WTC11 (cell line): ENCODE data around the gene PAPLN. TPM values are rescaled to one million over a fixed set of nuclear protein-coding genes. Genes with fewer than 3 reads are reported as not detected.

Source experiments
- ATAC-seq: fragments of 200-7000 bp; cut with Tn5 transposase; 2 replicates; pipeline ENCODE4 v1.10.0; 2021; ENCODE audit warnings: mild to moderate bottlenecking, moderate library complexity
- CTCF ChIA-PET: fragments of 300-600 bp; sonication (Branson Sonifier 250); formaldehyde crosslinking; loops from one replicate; lab custom pipeline; 2021; ENCODE audit warnings: antibody characterized with exemption; lab: Charles Lee
- POLR2A ChIA-PET: fragments of 350-600 bp; sonication (Branson Sonifier 250); formaldehyde crosslinking; loops from one replicate; lab custom pipeline; 2021; ENCODE audit warnings: antibody characterized with exemption; lab: Charles Lee
- DNase-seq: peaks from one replicate; pipeline ENCODE4 v3.0.0; 2021; ENCODE audit warnings: low spot score
- H3K27ac Mint-ChIP-seq: 2 replicates; pipeline ENCODE4 v1.8.0; 2021; ENCODE audit warnings: mixed read lengths
- H3K27me3 Mint-ChIP-seq: 2 replicates; pipeline ENCODE4 v1.8.0; 2021; ENCODE audit warnings: low read depth, mild to moderate bottlenecking, moderate library complexity, mixed read lengths
- H3K36me3 Mint-ChIP-seq: 2 replicates; pipeline ENCODE4 v1.8.0; 2021; ENCODE audit warnings: mixed read lengths
- H3K4me1 Mint-ChIP-seq: 2 replicates; pipeline ENCODE4 v1.8.0; 2022; ENCODE audit warnings: mixed read lengths
- H3K4me3 Mint-ChIP-seq: 2 replicates; pipeline ENCODE4 v1.8.0; 2021; ENCODE audit warnings: mild to moderate bottlenecking, moderate library complexity, mixed read lengths
- H3K9me3 Mint-ChIP-seq: 2 replicates; pipeline ENCODE4 v1.8.0; 2021; ENCODE audit warnings: mixed read lengths
- CREB1 ChIP-seq: sonication (generic); formaldehyde crosslinking; IDR thresholded peaks from 2 replicates; pipeline ENCODE4 v1.8.0; 2023; ENCODE audit warnings: mild to moderate bottlenecking, missing genetic modification reagents
- ESRRA ChIP-seq: sonication (generic); formaldehyde crosslinking; IDR thresholded peaks from 2 replicates; pipeline ENCODE4 v1.8.1; 2022; ENCODE audit warnings: mild to moderate bottlenecking, missing genetic modification reagents, borderline replicate concordance
- FOXP4 ChIP-seq: sonication (generic); formaldehyde crosslinking; IDR thresholded peaks from 2 replicates; pipeline ENCODE4 v1.8.0; 2022; ENCODE audit warnings: mild to moderate bottlenecking, missing genetic modification reagents
- GABPB1 ChIP-seq: sonication (generic); formaldehyde crosslinking; IDR thresholded peaks from 2 replicates; pipeline ENCODE4 v1.8.1; 2023; ENCODE audit warnings: mild to moderate bottlenecking, missing genetic modification reagents
- MYBL2 ChIP-seq: sonication (generic); formaldehyde crosslinking; IDR thresholded peaks from 2 replicates; pipeline ENCODE4 v1.8.1; 2023; ENCODE audit warnings: mild to moderate bottlenecking, moderate library complexity, missing genetic modification reagents
- NFATC4 ChIP-seq: fragments of 250-450 bp; sonication (Bioruptor Pico); IDR thresholded peaks from 2 replicates; pipeline ENCODE4 v1.9.0; 2021; ENCODE audit warnings: mild to moderate bottlenecking
- NFE2L1 ChIP-seq: sonication (generic); formaldehyde crosslinking; IDR thresholded peaks from 2 replicates; pipeline ENCODE4 v1.8.1; 2023; ENCODE audit warnings: missing genetic modification reagents
- OVOL2 ChIP-seq: fragments of 250-450 bp; sonication (Bioruptor Pico); IDR thresholded peaks from 2 replicates; pipeline ENCODE4 v1.9.0; 2021; ENCODE audit warnings: mild to moderate bottlenecking, borderline replicate concordance
- PRDM15 ChIP-seq: sonication (generic); formaldehyde crosslinking; IDR thresholded peaks from 2 replicates; pipeline ENCODE4 v1.8.0; 2022; ENCODE audit warnings: missing genetic modification reagents
- SMAD3 ChIP-seq: sonication (generic); formaldehyde crosslinking; IDR thresholded peaks from 2 replicates; pipeline ENCODE4 v1.8.0; 2022; ENCODE audit warnings: missing genetic modification reagents, mild to moderate bottlenecking, borderline replicate concordance
- SOX15 ChIP-seq: fragments of 250-450 bp; sonication (Bioruptor Pico); IDR thresholded peaks from 2 replicates; pipeline ENCODE4 v1.9.0; 2021; ENCODE audit warnings: mild to moderate bottlenecking
- SP1 ChIP-seq: sonication (generic); formaldehyde crosslinking; conservative IDR thresholded peaks from 2 replicates; pipeline ENCODE4 v1.8.1; 2022; ENCODE audit warnings: missing genetic modification reagents
- TEAD4 ChIP-seq: sonication (generic); formaldehyde crosslinking; IDR thresholded peaks from 2 replicates; pipeline ENCODE4 v1.8.0; 2022; ENCODE audit warnings: mild to moderate bottlenecking, missing genetic modification reagents
- ZNF232 ChIP-seq: sonication (generic); formaldehyde crosslinking; IDR thresholded peaks from 2 replicates; pipeline ENCODE4 v1.8.0; 2022; ENCODE audit warnings: mild to moderate bottlenecking, missing genetic modification reagents
- ZNF281 ChIP-seq: sonication (generic); formaldehyde crosslinking; IDR thresholded peaks from 2 replicates; pipeline ENCODE4 v1.8.0; 2023; ENCODE audit warnings: mild to moderate bottlenecking, missing genetic modification reagents
- ZNF416 ChIP-seq: fragments of 250-450 bp; sonication (Bioruptor Pico); IDR thresholded peaks from 2 replicates; pipeline ENCODE4 v1.9.0; 2021; ENCODE audit warnings: mild to moderate bottlenecking, inconsistent platforms
- ZNF671 ChIP-seq: fragments of 250-450 bp; sonication (Bioruptor Pico); IDR thresholded peaks from 2 replicates; pipeline ENCODE4 v1.8.0; 2021; ENCODE audit warnings: mild to moderate bottlenecking
- total RNA-seq: library from RNA; stranded (reverse); gene quantifications from 3 replicates; pipeline ENCODE4 v1.2.3, GENCODE V29; 2021
- TF ChIP-seq, protein P1 (sequence below): sonication (generic); formaldehyde crosslinking; IDR thresholded peaks from 2 replicates; pipeline ENCODE4 v1.8.0; 2023; ENCODE audit warnings: missing genetic modification reagents, mild to moderate bottlenecking, borderline replicate concordance
- TF ChIP-seq, protein P2 (sequence below): sonication (generic); formaldehyde crosslinking; IDR thresholded peaks from 2 replicates; pipeline ENCODE4 v1.8.1; 2022; ENCODE audit warnings: mild to moderate bottlenecking, moderate library complexity, missing genetic modification reagents
- TF ChIP-seq, protein P3 (sequence below): sonication (generic); formaldehyde crosslinking; IDR thresholded peaks from 2 replicates; pipeline ENCODE4 v1.8.1; 2023; ENCODE audit warnings: mild to moderate bottlenecking, missing genetic modification reagents, moderate library complexity

PAPLN gene
- total RNA-seq, 1 experiment from 2014 or later, result 9.3 TPM

DNA sequence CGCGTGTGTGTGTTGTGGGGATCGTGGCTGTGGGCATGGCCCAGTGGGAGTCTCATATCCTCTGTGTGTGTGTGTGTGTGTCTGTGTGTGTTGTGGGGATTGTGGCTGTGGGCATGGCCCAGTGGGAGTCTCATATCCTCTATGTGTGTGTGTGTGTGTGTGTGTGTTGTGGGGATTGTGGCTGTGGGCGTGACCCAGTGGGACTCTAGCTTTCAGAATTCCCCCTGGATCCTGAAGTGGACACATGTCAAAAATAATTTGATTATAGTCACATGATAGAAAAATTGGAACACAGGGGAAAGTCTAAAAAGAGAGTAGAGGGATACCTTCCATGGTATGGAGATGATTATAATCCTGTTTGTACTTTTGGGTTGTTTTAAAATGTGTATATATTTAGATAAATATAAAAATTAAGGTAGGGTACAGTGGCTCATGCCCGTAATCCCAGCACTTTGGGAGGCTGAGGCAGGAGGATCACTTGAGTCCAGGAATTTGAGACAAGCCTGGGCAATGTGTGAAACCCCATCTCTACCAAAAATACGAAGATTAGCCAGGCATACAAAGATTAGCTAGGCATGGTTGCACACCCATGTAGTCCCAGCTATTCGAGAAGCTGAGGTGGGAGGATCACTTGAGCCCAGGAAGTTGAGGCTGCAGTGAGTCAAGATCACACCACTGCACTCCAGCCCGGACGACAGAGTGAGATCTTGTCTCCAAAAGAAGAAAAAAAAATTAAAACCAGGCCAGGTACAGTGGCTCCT is 11.0 kb downstream of the PAPLN start:
- ATAC-seq (no peak), DNase-seq (no peak)
- POLR2A ChIA-PET, result no interaction called here
- no peaks in the 10 kb centered on the region for H3K27me3 Mint-ChIP-seq
- H3K9me3 Mint-ChIP-seq, result no peaks in the 10 kb centered on the region
- TF ChIP-seq NFE2L1 (no peak), OVOL2 (CRISPR knock-in tag) (no peak), MYBL2 (CRISPR knock-in tag) (no peak), ZNF281 (CRISPR knock-in tag) (no peak), SP1 (no peak), SMAD3 (no peak), ESRRA (CRISPR knock-in tag) (no peak), FOXP4 (CRISPR knock-in tag) (no peak), ZNF416 (CRISPR knock-in tag) (no peak), CREB1 (no peak), ZNF232 (CRISPR knock-in tag) (no peak), ZNF671 (CRISPR knock-in tag) (no peak), NFATC4 (CRISPR knock-in tag) (no peak), GABPB1 (CRISPR knock-in tag) (no peak), PRDM15 (CRISPR knock-in tag) (no peak), TEAD4 (CRISPR knock-in tag) (no peak), SOX15 (CRISPR knock-in tag) (no peak)
- TF ChIP-seq, protein P1, sequence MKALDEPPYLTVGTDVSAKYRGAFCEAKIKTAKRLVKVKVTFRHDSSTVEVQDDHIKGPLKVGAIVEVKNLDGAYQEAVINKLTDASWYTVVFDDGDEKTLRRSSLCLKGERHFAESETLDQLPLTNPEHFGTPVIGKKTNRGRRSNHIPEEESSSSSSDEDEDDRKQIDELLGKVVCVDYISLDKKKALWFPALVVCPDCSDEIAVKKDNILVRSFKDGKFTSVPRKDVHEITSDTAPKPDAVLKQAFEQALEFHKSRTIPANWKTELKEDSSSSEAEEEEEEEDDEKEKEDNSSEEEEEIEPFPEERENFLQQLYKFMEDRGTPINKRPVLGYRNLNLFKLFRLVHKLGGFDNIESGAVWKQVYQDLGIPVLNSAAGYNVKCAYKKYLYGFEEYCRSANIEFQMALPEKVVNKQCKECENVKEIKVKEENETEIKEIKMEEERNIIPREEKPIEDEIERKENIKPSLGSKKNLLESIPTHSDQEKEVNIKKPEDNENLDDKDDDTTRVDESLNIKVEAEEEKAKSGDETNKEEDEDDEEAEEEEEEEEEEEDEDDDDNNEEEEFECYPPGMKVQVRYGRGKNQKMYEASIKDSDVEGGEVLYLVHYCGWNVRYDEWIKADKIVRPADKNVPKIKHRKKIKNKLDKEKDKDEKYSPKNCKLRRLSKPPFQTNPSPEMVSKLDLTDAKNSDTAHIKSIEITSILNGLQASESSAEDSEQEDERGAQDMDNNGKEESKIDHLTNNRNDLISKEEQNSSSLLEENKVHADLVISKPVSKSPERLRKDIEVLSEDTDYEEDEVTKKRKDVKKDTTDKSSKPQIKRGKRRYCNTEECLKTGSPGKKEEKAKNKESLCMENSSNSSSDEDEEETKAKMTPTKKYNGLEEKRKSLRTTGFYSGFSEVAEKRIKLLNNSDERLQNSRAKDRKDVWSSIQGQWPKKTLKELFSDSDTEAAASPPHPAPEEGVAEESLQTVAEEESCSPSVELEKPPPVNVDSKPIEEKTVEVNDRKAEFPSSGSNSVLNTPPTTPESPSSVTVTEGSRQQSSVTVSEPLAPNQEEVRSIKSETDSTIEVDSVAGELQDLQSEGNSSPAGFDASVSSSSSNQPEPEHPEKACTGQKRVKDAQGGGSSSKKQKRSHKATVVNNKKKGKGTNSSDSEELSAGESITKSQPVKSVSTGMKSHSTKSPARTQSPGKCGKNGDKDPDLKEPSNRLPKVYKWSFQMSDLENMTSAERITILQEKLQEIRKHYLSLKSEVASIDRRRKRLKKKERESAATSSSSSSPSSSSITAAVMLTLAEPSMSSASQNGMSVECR, result no peak
- TF ChIP-seq, protein P2, sequence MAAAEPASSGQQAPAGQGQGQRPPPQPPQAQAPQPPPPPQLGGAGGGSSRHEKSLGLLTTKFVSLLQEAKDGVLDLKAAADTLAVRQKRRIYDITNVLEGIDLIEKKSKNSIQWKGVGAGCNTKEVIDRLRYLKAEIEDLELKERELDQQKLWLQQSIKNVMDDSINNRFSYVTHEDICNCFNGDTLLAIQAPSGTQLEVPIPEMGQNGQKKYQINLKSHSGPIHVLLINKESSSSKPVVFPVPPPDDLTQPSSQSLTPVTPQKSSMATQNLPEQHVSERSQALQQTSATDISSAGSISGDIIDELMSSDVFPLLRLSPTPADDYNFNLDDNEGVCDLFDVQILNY (CRISPR knock-in tag), result no peak
- TF ChIP-seq, protein P3, sequence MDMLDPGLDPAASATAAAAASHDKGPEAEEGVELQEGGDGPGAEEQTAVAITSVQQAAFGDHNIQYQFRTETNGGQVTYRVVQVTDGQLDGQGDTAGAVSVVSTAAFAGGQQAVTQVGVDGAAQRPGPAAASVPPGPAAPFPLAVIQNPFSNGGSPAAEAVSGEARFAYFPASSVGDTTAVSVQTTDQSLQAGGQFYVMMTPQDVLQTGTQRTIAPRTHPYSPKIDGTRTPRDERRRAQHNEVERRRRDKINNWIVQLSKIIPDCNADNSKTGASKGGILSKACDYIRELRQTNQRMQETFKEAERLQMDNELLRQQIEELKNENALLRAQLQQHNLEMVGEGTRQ (CRISPR knock-in tag), result no peak
- no peak overlapping the region for H3K4me3 Mint-ChIP-seq
- peaks cover 6% of the 10 kb centered on the region; the same call in 1 of the 2 replicates for H3K4me1 Mint-ChIP-seq
- CTCF ChIA-PET, result no interaction called here
- no peak overlapping the region; the same call in 1 of the 2 replicates for H3K27ac Mint-ChIP-seq
- H3K36me3 Mint-ChIP-seq, result no peaks in the 10 kb centered on the region; the same call in 1 of the 2 replicates
